ENCODE results near the gene RAD51B. TPM values are rescaled to one million over a fixed set of nuclear protein-coding genes. Genes with fewer than 3 reads are reported as not detected.
A peak's percentile ranks its signal among the peaks of the same experiment; 100 is the strongest.

RAD51B gene
- total RNA-seq, 2 donors from 2014 or later = 42.6 to 50.0 TPM

DNA sequence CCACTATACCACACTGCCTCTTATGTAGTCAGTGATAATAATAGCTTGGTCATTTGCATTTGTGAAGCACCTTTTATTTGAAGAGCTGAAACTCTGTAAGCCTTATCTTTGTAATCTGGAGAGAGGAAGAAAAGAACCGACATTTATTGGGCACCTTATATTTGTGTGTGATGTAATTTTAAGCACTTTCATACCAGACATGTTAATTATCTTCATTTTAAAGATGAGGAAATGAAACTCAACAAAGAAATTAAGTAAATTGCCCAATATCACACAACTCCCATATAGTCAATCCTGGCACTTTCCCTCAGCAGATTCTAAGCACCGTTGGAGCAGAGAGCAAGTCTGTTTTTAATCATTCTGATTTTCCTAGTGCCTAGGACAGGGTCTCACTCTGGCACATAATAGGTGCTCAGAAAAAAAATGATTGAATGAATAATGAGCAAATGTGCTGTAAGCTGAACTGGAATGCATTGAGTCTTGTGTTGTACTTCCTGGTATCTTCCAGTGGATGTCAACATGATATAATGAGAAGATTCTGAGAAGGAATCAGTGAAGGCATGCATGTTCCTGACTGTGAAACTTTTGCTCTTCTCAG, 554.4 kb downstream of the RAD51B start:
- Mint-ChIP-seq H3K4me3 (no peak overlapping the region), H3K27me3 (ENCODE audit: low read depth) (no peaks in the 10 kb centered on the region), H3K36me3 (ENCODE audit: insufficient read depth in 2 of 2) (peaks cover 0 to 3% of the 10 kb centered on the region in 2 donors), H3K9me3 (no peaks in the 10 kb centered on the region), H3K27ac (no peak overlapping the region), H3K4me1 (ENCODE audit: low read depth) (peaks cover 54% of the 10 kb centered on the region)
- DNase-seq (no peak), ATAC-seq (replicated peaks in 1 of 2) (no peak)

DNA sequence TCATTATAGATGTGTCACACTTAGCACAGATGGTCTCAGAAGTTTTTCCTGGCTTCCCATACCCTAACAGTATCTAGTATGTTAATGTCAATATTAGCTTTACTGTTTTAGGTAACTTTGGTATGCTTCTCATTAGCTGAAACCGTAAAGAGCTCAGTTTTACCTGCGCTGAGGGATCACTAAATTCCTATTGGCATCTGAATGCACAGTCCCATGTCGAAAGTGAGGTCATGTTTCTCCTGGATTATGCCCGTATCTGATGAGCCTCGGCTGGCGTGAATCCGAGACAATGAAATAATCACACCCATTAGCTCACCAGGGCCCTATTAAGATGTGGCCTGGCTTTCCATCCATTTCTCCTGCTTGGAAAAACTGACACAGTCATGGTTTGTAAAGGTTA, 555.1 kb downstream of the RAD51B start:
- H3K27ac Mint-ChIP-seq = no peak overlapping the region
- no peaks in the 10 kb centered on the region for H3K27me3 Mint-ChIP-seq (ENCODE audit: low read depth)
- no peak overlapping the region for H3K4me3 Mint-ChIP-seq
- H3K36me3 Mint-ChIP-seq (ENCODE audit: insufficient read depth in 2 of 2) = peaks cover 0 to 3% of the 10 kb centered on the region in 2 donors
- no peak for DNase-seq
- H3K4me1 Mint-ChIP-seq (ENCODE audit: low read depth) = peaks cover 52% of the 10 kb centered on the region
- H3K9me3 Mint-ChIP-seq = no peaks in the 10 kb centered on the region
- ATAC-seq (replicated peaks in 1 of 2) = no peak

DNA sequence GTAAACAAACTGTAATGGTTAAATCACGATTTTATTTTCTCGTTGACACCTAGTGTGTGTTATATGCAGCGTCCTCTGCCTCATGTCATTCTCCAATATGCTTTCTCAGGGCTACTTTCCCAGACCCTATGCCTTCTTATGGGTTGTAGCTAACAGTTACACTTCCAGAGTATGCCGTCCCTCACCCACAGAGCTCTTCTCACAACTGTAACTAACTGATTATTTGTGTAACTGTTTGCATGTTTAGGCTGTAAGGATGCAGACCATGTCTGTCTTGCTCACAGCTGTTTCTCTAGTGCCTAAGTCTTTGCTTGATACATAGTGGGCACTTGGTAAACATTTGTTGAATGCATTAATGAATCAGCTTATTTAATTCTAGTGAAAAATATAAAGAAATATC, 555.8 kb downstream of the RAD51B start:
- Mint-ChIP-seq H3K36me3 (ENCODE audit: insufficient read depth in 2 of 2) (peaks cover 0 to 3% of the 10 kb centered on the region in 2 donors), H3K4me3 (no peak overlapping the region), H3K27me3 (ENCODE audit: low read depth) (no peaks in the 10 kb centered on the region), H3K9me3 (no peaks in the 10 kb centered on the region), H3K27ac (no peak overlapping the region), H3K4me1 (ENCODE audit: low read depth) (peaks cover 52% of the 10 kb centered on the region)
- ATAC-seq (replicated peaks in 1 of 2) (no peak), DNase-seq (no peak)

DNA sequence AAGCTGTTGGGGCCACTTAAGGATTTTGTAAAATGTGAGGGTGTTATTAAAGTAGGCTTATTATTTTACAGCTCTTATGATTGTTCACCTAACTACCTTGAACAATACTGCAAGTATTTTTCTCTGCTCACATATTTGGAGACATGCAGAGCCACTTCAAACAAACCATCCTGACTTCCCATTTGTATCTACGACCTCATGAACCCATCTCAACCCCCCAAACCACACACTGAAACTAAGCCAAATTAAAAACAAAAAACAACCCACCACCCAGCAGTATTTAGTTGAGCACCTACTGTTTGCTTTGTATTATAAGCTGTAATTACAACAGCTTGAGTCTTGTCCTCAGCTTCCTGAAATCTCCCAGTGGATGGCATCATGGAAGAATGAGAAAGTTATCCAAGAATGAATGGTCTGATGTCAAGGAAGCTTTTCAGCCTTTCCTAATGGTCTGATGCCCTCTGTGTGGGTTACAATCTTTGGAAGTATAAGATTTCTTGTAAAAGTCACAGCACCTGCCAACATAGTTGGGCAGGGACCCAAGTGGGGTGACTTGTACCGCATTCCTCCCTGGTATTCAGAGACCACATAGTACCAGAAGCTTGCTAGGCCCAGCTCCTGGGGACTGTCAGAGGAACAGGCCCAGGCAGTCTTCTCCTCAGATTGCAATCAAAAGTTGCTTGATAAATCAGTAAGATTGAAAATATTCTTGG, 556.6 kb downstream of the RAD51B start:
- peaks cover 0 to 3% of the 10 kb centered on the region in 2 donors for H3K36me3 Mint-ChIP-seq (ENCODE audit: insufficient read depth in 2 of 2)
- ATAC-seq (replicated peaks in 1 of 2) = no peak
- no peak for DNase-seq
- no peaks in the 10 kb centered on the region for H3K9me3 Mint-ChIP-seq
- no peaks in the 10 kb centered on the region for H3K27me3 Mint-ChIP-seq (ENCODE audit: low read depth)
- no peak overlapping the region for H3K27ac Mint-ChIP-seq
- peaks cover 52% of the 10 kb centered on the region for H3K4me1 Mint-ChIP-seq (ENCODE audit: low read depth)
- no peak overlapping the region for H3K4me3 Mint-ChIP-seq

DNA sequence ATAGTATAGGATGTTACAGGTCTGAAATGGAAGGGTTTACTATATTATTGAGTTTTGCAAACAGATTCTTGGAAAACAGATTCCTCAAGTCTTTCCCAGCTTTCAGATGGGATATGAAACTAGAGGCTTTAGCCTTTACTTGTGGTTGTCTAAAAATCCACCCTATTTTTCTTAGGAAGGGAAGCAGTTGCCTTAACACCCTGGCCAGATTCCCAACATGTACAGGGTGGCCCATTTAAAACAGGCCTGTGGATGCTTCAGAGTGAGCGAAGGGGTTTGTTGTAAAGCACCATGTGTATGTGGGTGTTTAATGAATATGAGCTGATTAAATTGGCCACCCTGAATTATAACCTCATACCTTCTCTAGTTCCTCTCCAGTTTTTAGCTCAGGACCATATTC, 557.4 kb downstream of the RAD51B start:
- Mint-ChIP-seq H3K27ac (no peak overlapping the region), H3K4me1 (ENCODE audit: low read depth) (peaks cover 52% of the 10 kb centered on the region), H3K36me3 (ENCODE audit: insufficient read depth in 2 of 2) (peaks cover 0 to 3% of the 10 kb centered on the region in 2 donors), H3K27me3 (ENCODE audit: low read depth) (no peaks in the 10 kb centered on the region), H3K4me3 (peak overlapping the region in 1 of 2 donors; percentile 36), H3K9me3 (no peaks in the 10 kb centered on the region)
- ATAC-seq (replicated peaks in 1 of 2) = no peak
- no peak for DNase-seq

DNA sequence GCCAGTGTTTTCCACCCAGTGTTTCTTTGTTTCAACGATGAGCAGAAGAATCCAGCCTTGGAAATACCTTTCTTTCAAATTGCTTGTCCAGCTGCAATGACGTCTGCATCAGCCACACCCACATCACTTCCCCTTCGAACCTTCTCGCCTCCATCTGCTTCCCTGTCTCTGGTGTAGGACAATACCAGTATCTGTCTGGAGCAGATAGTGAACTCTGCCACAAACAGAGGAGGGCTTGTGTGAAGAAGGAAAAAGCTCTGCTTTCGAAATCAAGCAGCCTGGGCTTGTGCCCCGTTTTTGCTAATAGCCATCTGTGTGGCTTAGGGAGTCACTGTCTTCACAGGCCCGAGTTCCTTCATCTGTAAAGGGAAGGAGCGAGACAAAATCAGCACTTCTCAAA, 557.9 kb downstream of the RAD51B start:
- Mint-ChIP-seq H3K4me1 (ENCODE audit: low read depth) (peaks cover 52% of the 10 kb centered on the region), H3K27ac (no peak overlapping the region), H3K27me3 (ENCODE audit: low read depth) (no peaks in the 10 kb centered on the region), H3K4me3 (peak overlapping the region; percentile 36 to 47), H3K36me3 (ENCODE audit: insufficient read depth in 2 of 2) (peaks cover 0 to 2% of the 10 kb centered on the region in 2 donors), H3K9me3 (no peaks in the 10 kb centered on the region)
- DNase-seq = no peak
- ATAC-seq (replicated peaks in 1 of 2) = no peak

DNA sequence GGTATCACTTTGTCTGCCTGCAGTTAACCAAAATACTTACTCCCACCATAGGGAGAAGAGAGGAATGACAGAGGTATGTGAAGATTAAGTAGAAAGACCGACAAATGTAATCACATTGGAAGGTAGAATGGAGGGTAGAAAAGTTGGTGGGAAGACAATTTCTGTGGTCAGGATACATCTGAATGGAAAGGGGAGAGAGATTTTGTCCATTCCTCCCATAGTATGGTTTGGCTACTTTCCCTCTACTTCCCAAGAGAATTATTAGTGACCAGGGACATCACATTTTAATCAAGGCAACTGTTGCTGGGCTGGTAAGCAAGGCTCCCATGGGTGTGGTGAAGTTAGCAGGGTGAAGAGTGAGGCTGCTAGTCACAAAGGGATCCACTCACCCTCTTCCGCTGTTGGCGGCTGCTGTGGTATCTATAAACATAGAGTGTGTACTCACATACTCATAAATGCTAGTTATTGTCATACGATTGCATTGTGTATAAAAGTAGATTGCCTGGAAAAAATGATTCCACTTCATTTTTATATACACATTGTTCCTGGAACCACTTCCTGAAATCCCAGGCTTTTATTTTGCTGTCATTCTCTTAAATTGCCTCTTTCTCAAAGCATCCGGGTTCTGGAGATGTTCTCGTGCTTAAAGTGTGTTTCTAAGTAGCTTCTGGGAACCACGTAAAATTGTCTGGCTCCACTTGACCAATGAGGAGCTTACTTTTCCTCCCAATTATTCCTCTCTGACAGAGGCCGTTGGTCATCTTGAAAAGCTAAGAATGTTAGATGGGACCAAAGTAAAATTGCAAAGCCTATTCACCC, 560.1 kb downstream of the RAD51B start:
- Mint-ChIP-seq H3K4me1 (ENCODE audit: low read depth) (peaks cover 62% of the 10 kb centered on the region), H3K27me3 (ENCODE audit: low read depth) (no peaks in the 10 kb centered on the region), H3K4me3 (peak overlapping the region in 1 of 2 donors; percentile 43)

DNA sequence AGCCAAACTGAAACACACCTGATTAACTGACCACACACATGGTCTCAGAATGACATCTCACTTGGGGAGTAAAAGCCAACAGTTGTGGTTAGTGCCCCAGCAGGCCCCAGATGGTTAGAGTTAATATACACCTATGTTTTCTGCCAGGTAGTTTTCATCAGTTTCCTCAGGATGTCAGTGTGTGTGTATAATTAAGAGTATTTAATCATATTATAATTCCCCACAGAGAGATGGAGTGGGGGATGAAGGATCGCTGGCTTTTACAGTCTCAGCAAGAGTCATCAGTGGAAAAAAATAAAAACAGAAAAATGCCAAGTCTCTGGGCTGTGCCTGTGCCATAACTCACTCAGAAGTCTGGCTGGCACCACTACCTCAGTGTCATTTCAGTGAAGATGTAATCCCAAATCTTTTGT, 560.8 kb downstream of the RAD51B start:
- Mint-ChIP-seq H3K9me3 (no peaks in the 10 kb centered on the region), H3K36me3 (ENCODE audit: insufficient read depth in 2 of 2) (no peaks in the 10 kb centered on the region), H3K27ac (peak overlapping the region; percentile 3), H3K4me1 (ENCODE audit: low read depth) (peaks cover 57% of the 10 kb centered on the region), H3K27me3 (ENCODE audit: low read depth) (no peaks in the 10 kb centered on the region), H3K4me3 (peak overlapping the region in 1 of 2 donors; percentile 43)
- ATAC-seq (replicated peaks in 1 of 2) (peak; percentile 64 to 71), DNase-seq (no peak)

More for the DNA sequence above, 560.1 kb downstream of the RAD51B start:
- Mint-ChIP-seq H3K36me3 (ENCODE audit: insufficient read depth in 2 of 2) (no peaks in the 10 kb centered on the region), H3K9me3 (no peaks in the 10 kb centered on the region), H3K27ac (peak overlapping the region; percentile 3)
- DNase-seq (peak; percentile 41 to 52), ATAC-seq (replicated peaks in 1 of 2) (peak; percentile 83 to 89)

DNA sequence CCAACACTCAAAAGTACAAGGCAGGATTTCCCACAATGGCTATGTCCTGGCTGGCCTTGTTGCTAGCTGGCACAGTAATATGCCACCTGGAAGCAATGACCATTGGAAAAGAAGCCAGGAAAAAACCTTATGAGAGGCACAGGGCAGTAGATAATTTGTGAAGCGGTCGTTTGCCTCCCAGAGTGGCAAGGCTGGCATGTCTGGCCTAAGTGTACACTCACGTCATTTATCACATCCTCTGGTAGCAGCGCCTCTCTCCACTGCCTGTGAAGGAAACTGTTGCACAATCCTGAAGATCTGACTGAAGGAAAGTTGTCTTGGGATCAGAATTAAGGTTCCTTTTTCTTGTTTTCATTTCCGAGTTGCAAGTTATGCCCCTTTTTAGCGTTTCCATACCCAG, 564.8 kb downstream of the RAD51B start:
- Mint-ChIP-seq H3K27me3 (ENCODE audit: low read depth) (no peaks in the 10 kb centered on the region), H3K4me1 (ENCODE audit: low read depth) (peaks cover 21% of the 10 kb centered on the region), H3K4me3 (no peak overlapping the region), H3K36me3 (ENCODE audit: insufficient read depth in 2 of 2) (no peaks in the 10 kb centered on the region), H3K9me3 (no peaks in the 10 kb centered on the region), H3K27ac (no peak overlapping the region)
- ATAC-seq (replicated peaks in 1 of 2) = no peak
- no peak for DNase-seq

DNA sequence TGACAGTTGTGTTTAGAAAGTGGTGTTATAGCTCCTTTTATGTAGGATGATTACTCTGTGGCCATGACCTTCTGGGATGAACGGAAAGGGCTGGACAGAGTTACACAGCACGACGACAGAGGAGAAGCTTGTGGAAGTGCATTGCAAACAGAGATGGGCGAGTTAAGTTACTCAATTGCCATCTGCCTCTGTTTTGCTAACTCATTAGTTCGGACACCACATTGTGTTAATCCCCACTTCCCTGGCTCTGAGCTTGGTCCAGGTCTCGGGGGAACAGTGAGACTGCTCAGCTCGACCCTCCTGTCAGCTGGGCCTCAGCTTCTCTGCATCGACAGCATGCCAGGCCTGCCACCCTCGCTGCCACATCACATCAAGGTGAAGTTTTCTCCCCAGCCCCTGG, 565.3 kb downstream of the RAD51B start:
- no peaks in the 10 kb centered on the region for H3K36me3 Mint-ChIP-seq (ENCODE audit: insufficient read depth in 2 of 2)
- ATAC-seq (replicated peaks in 1 of 2) = no peak
- H3K27me3 Mint-ChIP-seq (ENCODE audit: low read depth) = no peaks in the 10 kb centered on the region
- H3K27ac Mint-ChIP-seq = no peak overlapping the region
- H3K4me1 Mint-ChIP-seq (ENCODE audit: low read depth) = peaks cover 16% of the 10 kb centered on the region
- DNase-seq = no peak
- H3K4me3 Mint-ChIP-seq = no peak overlapping the region
- no peaks in the 10 kb centered on the region for H3K9me3 Mint-ChIP-seq

DNA sequence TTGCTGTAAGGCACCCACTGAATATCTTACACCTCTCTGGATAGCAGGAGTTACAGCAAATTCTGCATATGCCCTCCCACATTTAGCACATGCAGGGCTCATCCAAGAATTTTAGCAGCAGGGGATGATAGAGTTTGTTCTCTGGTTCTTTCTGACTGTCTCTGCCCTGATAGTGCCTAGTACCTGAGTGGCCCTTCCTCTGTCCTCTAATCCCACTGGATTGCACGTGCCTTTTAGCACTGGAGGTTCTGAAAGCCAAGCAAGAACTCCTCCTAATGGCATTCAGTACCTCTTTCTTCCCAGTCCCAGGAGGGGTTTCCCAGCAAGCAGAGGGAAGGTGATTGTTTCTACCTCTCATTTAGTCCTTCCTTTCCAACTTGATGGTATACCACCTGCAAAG, 566.9 kb downstream of the RAD51B start:
- ATAC-seq (replicated peaks in 1 of 2) = no peak
- Mint-ChIP-seq H3K27me3 (ENCODE audit: low read depth) (no peaks in the 10 kb centered on the region), H3K4me1 (ENCODE audit: low read depth) (peaks cover 10% of the 10 kb centered on the region), H3K36me3 (ENCODE audit: insufficient read depth in 2 of 2) (no peaks in the 10 kb centered on the region), H3K4me3 (no peak overlapping the region), H3K9me3 (no peaks in the 10 kb centered on the region), H3K27ac (no peak overlapping the region)
- no peak for DNase-seq

DNA sequence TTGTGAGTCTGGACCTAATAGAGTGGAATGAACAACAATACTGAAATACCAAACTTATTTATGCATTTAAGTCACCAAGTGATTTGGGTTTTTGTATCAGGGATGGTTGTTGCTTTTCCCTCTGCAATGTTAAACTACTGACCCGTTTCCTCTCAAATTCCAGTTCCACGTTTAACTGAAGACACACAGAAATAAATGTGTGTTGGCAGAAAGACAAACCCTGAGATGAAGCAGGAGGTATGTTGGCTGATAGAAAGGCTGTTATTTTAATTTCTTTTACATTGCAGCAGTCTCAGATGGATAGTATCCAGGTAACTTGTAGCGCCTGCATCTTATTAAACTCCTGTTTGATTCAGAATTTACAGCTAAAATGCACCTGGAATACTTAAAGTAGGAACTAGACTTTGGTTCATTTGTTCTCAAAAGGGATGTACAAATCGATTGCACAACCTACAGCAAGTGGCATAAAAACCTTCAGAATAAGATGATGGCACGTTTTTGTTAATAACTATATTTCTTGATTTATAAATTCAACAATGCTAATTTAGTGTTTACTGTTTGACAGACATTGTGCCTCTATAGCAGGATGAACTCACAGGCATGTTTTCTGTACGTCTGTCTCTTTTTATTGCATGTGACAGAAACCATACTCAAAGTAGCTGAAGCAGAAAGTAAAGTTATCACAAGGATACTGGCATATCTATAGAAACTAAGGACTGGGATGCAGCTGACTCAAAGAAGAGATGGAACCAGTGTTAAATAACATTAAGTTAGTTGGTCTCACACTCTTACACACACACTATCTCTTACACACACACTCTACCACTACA, 567.6 kb downstream of the RAD51B start:
- DNase-seq = no peak
- ATAC-seq (replicated peaks in 1 of 2) = no peak
- Mint-ChIP-seq H3K4me3 (no peak overlapping the region), H3K36me3 (ENCODE audit: insufficient read depth in 2 of 2) (no peaks in the 10 kb centered on the region), H3K9me3 (no peaks in the 10 kb centered on the region), H3K27me3 (ENCODE audit: low read depth) (no peaks in the 10 kb centered on the region), H3K27ac (no peak overlapping the region), H3K4me1 (ENCODE audit: low read depth) (peaks cover 10% of the 10 kb centered on the region)
